Measurements from ENCODE around the gene LRRN2.

Gene LRRN2

GRCh38 chr1:204648576-204648975 is 37.0 kb downstream of the LRRN2 start:
- no peak for TF ChIP-seq CTCF (IDR thresholded peaks at IDR 0.05; ENCODE audit: low read depth, low read length)
- H3K4me3 ChIP-seq (ENCODE audit: low read depth, low read length): no peak overlapping the region

GRCh38 chr1:204647805-204648153 is 37.8 kb downstream of the LRRN2 start:
- no peak for TF ChIP-seq CTCF (IDR thresholded peaks at IDR 0.05; ENCODE audit: low read depth, low read length)
- H3K4me3 ChIP-seq (ENCODE audit: low read depth, low read length): no peak overlapping the region

DNA sequence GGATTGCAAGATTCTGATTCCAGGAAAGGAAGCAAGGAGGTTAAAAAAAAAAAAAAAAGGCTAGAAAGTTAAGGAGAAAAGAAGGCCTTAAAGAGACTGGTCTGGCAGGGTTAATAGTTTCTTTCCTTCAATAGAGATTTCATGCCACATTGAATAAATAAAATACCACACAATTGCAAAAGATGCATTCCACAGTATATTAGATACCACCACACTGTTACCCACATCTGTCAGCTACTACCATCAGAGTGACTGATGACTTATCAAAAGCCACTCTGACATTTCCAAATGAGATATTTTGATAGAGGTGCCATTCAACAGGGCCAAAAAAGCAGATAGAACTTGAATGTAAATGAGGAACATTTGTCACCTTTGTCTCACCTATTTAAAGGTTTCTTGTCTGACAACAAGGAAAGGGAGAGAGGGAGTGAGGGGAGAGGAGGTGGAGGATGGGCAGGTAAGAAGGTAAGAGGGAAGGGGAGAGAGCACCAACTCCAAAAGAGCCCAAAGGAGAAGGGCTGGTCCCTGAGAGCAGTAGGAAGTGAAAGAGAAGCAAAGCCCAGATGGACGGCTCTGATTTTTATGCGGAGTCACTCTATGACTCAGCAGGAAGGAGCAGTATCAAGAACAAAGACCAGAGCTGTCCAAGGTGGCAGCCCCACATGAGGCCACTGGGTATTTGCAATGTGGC is 38.3 kb downstream of the LRRN2 start:
- no peak overlapping the region for H3K4me3 ChIP-seq (ENCODE audit: low read depth, low read length)
- no peak for TF ChIP-seq CTCF (IDR thresholded peaks at IDR 0.05; ENCODE audit: low read depth, low read length)

DNA sequence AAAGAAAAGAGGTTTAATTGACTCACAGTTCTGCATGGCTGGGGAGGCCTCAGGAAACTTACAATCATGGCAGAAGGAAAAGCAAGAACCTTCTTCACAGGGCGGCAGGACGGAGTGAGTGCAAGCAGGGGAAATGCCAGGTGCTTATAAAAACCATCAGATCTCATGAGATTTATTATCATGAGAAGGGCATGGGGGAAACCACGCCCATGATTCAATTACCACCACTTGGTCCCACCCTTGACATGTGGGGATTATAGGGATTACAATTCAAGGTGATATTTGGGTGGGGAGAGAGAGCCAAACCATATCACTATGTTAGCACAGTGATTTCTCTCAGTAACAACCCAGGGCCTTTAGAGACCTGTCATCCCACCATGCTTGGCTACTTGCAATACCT is 39.9 kb downstream of the LRRN2 start:
- no peak overlapping the region for H3K4me3 ChIP-seq (ENCODE audit: low read depth, low read length)
- TF ChIP-seq CTCF (IDR thresholded peaks at IDR 0.05; ENCODE audit: low read depth, low read length): no peak

DNA sequence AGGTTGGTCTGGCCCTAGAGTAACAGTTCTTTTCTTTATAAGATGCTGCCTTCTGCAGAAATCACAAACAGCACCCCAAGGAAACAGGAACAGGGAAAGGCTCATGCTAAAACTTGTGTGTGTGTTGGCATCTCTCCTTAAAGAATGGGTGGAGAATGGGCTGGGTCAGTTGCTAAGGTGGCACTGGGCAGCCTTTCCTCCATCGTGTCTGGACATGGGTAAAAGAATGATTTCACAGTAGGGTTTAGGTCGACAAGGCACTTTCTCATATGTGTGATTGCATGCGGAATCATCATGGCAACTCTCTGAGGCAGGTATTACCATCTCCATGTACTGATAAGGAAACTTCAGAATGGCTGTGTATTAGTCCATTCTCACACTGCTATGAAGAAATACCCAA is 40.3 kb downstream of the LRRN2 start:
- no peak overlapping the region for H3K4me3 ChIP-seq (ENCODE audit: low read depth, low read length)
- TF ChIP-seq CTCF (IDR thresholded peaks at IDR 0.05; ENCODE audit: low read depth, low read length): no peak

DNA sequence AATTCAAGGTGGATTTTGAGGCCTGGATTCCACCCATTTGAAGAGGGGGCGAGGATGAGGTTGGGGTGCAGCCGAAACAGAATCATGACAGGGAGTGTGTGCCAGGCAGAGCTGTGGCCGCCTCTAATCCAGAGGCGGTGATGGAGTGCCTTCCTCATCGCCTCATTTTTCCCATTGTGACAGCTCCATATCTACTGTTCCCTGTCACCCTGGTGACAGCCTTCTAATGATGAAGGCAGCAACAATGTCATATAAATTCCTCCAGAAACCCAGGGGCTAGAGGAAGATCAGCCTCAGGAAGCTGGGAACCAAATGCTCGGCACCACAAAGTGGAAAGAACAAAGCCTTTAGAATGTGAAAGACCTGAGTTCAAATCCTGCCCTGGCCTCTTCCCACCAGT is 42.0 kb downstream of the LRRN2 start:
- TF ChIP-seq CTCF (IDR thresholded peaks at IDR 0.05; ENCODE audit: low read depth, low read length): no peak
- H3K4me3 ChIP-seq (ENCODE audit: low read depth, low read length): no peak overlapping the region

GRCh38 chr1:204641936-204642335 is 43.6 kb downstream of the LRRN2 start:
- H3K4me3 ChIP-seq (ENCODE audit: low read depth, low read length): no peak overlapping the region
- TF ChIP-seq CTCF (IDR thresholded peaks at IDR 0.05; ENCODE audit: low read depth, low read length): no peak

All from WI38 (cell line).